ENCODE results near the gene NCAPG2. TPM values are rescaled to one million over a fixed set of nuclear protein-coding genes. Genes with fewer than 3 reads are reported as not detected.

NCAPG2 gene
- polyA plus RNA-seq, 2 of the 4 experiments (the other 2 are of a cell fraction) = 53.8 to 63.0 TPM

DNA sequence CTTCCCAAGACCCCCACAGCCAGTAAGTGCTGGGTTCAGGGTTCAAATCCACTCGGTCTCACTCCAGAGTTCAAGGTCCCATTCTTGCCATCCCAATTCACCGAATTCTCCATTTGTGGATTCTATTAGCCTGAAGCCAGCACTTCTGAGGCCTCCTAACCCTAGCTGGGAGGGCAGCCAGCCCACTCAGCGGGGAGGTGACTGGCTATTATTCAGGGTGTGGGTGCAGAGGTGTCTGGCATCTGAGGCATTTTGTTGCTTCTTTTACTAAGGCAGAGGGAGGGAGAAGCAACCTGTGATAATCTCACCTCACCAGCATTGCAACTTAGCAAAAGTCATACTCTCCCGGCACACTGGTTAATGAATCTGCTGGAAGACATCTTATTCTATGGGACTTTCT lies 108.3 kb downstream of the NCAPG2 start:
- Histone ChIP-seq H3K4me2 (no peak overlapping the region), H3K27ac (no peak overlapping the region), H3K4me1 (no peaks in the 10 kb centered on the region), H3K4me3 (no peak overlapping the region), H3K9me3 (peaks cover 11% of the 10 kb centered on the region; the same call in 1 of the 3 replicates)
- no peak for DNase-seq (ENCODE audit: low read depth in 1 of 2, low spot score in 1 of 2)
- 83% methylated on average over 4 of the region's 4 CpGs for WGBS (ENCODE audit: missing lambda C conversion rate)
- no peak for TF ChIP-seq FOXS1 (CRISPR knock-in tag; IDR thresholded peaks at IDR 0.05)
- no peak for TF ChIP-seq EHF (CRISPR knock-in tag; IDR thresholded peaks at IDR 0.05)
- no peak for TF ChIP-seq NPAS2 (CRISPR knock-in tag; IDR thresholded peaks at IDR 0.05; ENCODE audit: borderline replicate concordance)
- no peak for TF ChIP-seq MAFK (IDR thresholded peaks at IDR 0.05; ENCODE audit: partially characterized antibody)
- TF ChIP-seq, protein P1, sequence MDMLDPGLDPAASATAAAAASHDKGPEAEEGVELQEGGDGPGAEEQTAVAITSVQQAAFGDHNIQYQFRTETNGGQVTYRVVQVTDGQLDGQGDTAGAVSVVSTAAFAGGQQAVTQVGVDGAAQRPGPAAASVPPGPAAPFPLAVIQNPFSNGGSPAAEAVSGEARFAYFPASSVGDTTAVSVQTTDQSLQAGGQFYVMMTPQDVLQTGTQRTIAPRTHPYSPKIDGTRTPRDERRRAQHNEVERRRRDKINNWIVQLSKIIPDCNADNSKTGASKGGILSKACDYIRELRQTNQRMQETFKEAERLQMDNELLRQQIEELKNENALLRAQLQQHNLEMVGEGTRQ (IDR thresholded peaks at IDR 0.05) = no peak
- TF ChIP-seq HDAC2 (IDR thresholded peaks at IDR 0.05) = no peak
- no peak for TF ChIP-seq ZNF302 (CRISPR knock-in tag; IDR thresholded peaks at IDR 0.05)
- no peak for TF ChIP-seq CHD4 (IDR thresholded peaks at IDR 0.05; ENCODE audit: borderline replicate concordance)
- no peak for TF ChIP-seq PHF8 (IDR thresholded peaks at IDR 0.05; ENCODE audit: borderline replicate concordance, low read depth)
- no peak for TF ChIP-seq EP300 (IDR thresholded peaks at IDR 0.05)
- TF ChIP-seq, protein P2, sequence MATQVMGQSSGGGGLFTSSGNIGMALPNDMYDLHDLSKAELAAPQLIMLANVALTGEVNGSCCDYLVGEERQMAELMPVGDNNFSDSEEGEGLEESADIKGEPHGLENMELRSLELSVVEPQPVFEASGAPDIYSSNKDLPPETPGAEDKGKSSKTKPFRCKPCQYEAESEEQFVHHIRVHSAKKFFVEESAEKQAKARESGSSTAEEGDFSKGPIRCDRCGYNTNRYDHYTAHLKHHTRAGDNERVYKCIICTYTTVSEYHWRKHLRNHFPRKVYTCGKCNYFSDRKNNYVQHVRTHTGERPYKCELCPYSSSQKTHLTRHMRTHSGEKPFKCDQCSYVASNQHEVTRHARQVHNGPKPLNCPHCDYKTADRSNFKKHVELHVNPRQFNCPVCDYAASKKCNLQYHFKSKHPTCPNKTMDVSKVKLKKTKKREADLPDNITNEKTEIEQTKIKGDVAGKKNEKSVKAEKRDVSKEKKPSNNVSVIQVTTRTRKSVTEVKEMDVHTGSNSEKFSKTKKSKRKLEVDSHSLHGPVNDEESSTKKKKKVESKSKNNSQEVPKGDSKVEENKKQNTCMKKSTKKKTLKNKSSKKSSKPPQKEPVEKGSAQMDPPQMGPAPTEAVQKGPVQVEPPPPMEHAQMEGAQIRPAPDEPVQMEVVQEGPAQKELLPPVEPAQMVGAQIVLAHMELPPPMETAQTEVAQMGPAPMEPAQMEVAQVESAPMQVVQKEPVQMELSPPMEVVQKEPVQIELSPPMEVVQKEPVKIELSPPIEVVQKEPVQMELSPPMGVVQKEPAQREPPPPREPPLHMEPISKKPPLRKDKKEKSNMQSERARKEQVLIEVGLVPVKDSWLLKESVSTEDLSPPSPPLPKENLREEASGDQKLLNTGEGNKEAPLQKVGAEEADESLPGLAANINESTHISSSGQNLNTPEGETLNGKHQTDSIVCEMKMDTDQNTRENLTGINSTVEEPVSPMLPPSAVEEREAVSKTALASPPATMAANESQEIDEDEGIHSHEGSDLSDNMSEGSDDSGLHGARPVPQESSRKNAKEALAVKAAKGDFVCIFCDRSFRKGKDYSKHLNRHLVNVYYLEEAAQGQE (IDR thresholded peaks at IDR 0.05) = no peak
- no peak for TF ChIP-seq RAD21 (conservative IDR thresholded peaks at IDR 0.05 in 1 of 2, IDR thresholded peaks at IDR 0.05 in 1 of 2)
- ChIA-PET POLR2A (no interaction called here), CTCF (no interaction called here)
- no peak for FAIRE-seq
- no peak for ATAC-seq

DNA sequence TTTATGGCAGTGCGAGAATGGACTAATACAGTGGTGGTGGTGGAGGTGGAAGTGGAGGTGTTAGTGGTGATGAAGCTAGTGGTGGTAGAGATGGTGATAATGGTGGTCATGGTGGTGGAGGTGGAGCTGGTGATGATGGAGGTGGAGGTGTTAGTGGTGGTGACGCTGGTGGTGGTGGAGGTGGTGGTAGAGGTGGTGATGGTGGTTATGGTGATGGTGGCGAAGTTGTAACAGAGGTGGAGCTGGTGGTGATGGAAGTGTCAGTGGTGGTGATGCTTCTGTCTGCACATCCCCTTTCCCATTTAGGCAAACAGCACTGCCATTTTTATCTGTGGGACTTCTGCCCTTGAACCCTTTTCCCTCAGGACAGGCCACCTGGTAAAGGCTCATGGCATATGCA lies 109.5 kb downstream of the NCAPG2 start:
- Histone ChIP-seq H3K4me3 (no peak overlapping the region), H3K4me2 (no peak overlapping the region), H3K27ac (no peak overlapping the region), H3K9me3 (peaks cover 11% of the 10 kb centered on the region; the same call in 1 of the 3 replicates), H3K4me1 (no peaks in the 10 kb centered on the region)
- CTCF ChIA-PET = no interaction called here
- POLR2A ChIA-PET = no interaction called here
- DNase-seq (ENCODE audit: low read depth in 1 of 2, low spot score in 1 of 2) = peak in 1 of 2 experiments; percentile 26
- peak; percentile 100 for FAIRE-seq
- TF ChIP-seq TFCP2L1 (CRISPR knock-in tag; IDR thresholded peaks at IDR 0.05) = no peak
- no peak for TF ChIP-seq KDM5A (IDR thresholded peaks at IDR 0.05)
- TF ChIP-seq EP300 (IDR thresholded peaks at IDR 0.05) = no peak
- TF ChIP-seq RAD21 (conservative IDR thresholded peaks at IDR 0.05 in 1 of 2, IDR thresholded peaks at IDR 0.05 in 1 of 2) = no peak
- no peak for TF ChIP-seq FOSL2 (IDR thresholded peaks at IDR 0.05)
- TF ChIP-seq FOSL2 (CRISPR knock-in tag; IDR thresholded peaks at IDR 0.05) = no peak
- TF ChIP-seq PHF8 (IDR thresholded peaks at IDR 0.05; ENCODE audit: borderline replicate concordance, low read depth) = no peak
- TF ChIP-seq ESRRA (IDR thresholded peaks at IDR 0.05; ENCODE audit: borderline replicate concordance, low read length) = no peak
- no peak for TF ChIP-seq HMGXB4 (CRISPR knock-in tag; IDR thresholded peaks at IDR 0.05; ENCODE audit: borderline replicate concordance)
- no peak for TF ChIP-seq RARB (CRISPR knock-in tag; IDR thresholded peaks at IDR 0.05)
- TF ChIP-seq, protein P2 (IDR thresholded peaks at IDR 0.05) = no peak
- TF ChIP-seq HOXA7 (CRISPR knock-in tag; IDR thresholded peaks at IDR 0.05) = no peak
- WGBS (ENCODE audit: missing lambda C conversion rate) = 18% methylated on average over 3 of the region's 3 CpGs
- peak; percentile 56 to 96; a peak in 5 of 6 replicates for ATAC-seq
